NT2/D1 (cell line): ENCODE measurements around the gene AKT1.
"Not testable (repeated sequence)": the region's sequence is repeated elsewhere in the genome, so short reads cannot be mapped to it uniquely, and the experiment has no call there.

Experiments used
- DNase-seq: peaks from one replicate; pipeline ENCODE4 v3.0.0-alpha.2; 2011; ENCODE audit warnings: low read depth, low spot score
- H3K27me3 ChIP-seq: 2 replicates; pipeline ENCODE4 v1.6.0; 2011; ENCODE audit warnings: mild to moderate bottlenecking; ENCODE audit not compliant: insufficient read length, insufficient read depth
- H3K36me3 ChIP-seq: 2 replicates; pipeline ENCODE4 v1.6.1; 2011; ENCODE audit warnings: mild to moderate bottlenecking, low read length, mixed read lengths; ENCODE audit not compliant: insufficient read depth, insufficient read length
- H3K4me1 ChIP-seq: 2 replicates; pipeline ENCODE4 v1.5.1; 2011; ENCODE audit not compliant: insufficient read depth, insufficient read length
- H3K4me3 ChIP-seq: 2 replicates; pipeline ENCODE4 v1.5.1; 2011; ENCODE audit warnings: low read depth; ENCODE audit not compliant: insufficient read length
- H3K9ac ChIP-seq: 2 replicates; pipeline ENCODE4 v1.6.0; 2011; ENCODE audit warnings: low read depth; ENCODE audit not compliant: insufficient read length
- H3K9me3 ChIP-seq: 2 replicates; pipeline ENCODE4 v1.5.1; 2011; ENCODE audit warnings: mild to moderate bottlenecking, low read length; ENCODE audit not compliant: insufficient read depth
- SUZ12 ChIP-seq: IDR thresholded peaks from 2 replicates; pipeline ENCODE4 v1.6.1; 2011; ENCODE audit not compliant: insufficient read length, insufficient read depth; ENCODE audit errors: extremely low read depth
- YY1 ChIP-seq: IDR thresholded peaks from 2 replicates; pipeline ENCODE4 v1.6.1; 2011; ENCODE audit not compliant: insufficient read length, insufficient read depth
- ZNF274 ChIP-seq: IDR thresholded peaks from 2 replicates; pipeline ENCODE4 v1.6.1; 2011; ENCODE audit warnings: mild to moderate bottlenecking, low read depth, low read length

The AKT1 gene

DNA sequence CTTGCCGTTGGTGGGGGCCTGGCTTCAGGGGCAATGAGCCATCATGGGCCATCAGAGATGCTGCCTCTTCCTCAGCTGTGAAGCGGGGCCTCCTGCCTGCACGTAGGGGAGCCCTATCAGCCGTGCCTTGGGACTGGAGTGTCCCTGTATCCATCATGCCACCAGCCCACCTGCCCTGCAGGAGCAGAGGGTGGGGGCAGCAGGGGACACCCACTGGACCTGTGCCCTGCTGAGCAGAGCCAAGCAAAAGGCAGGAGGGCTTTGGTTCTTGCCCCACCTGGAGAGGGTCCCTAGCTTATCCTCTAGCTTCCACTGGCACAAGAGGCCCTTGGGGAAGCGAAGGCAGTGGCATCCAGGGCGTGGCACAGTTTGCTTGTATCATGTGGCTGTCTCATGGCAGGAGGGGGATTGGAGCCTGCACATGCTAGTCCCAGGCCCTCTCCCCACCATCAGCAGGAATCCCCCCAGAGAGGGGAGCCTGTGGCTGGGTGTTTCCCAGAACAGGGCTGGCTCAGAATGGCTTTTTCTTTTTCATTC is 61.4 kb downstream of the AKT1 start:
- no peak for DNase-seq
- H3K4me3 ChIP-seq: no peak overlapping the region
- H3K36me3 ChIP-seq: no peaks in the 10 kb centered on the region
- no peak overlapping the region for H3K9ac ChIP-seq
- H3K9me3 ChIP-seq: no peaks in the 10 kb centered on the region
- peaks cover 10% of the 10 kb centered on the region for H3K4me1 ChIP-seq
- no peak for TF ChIP-seq ZNF274
- no peak for TF ChIP-seq YY1
- no peak for TF ChIP-seq SUZ12
- H3K27me3 ChIP-seq: no peaks in the 10 kb centered on the region

DNA sequence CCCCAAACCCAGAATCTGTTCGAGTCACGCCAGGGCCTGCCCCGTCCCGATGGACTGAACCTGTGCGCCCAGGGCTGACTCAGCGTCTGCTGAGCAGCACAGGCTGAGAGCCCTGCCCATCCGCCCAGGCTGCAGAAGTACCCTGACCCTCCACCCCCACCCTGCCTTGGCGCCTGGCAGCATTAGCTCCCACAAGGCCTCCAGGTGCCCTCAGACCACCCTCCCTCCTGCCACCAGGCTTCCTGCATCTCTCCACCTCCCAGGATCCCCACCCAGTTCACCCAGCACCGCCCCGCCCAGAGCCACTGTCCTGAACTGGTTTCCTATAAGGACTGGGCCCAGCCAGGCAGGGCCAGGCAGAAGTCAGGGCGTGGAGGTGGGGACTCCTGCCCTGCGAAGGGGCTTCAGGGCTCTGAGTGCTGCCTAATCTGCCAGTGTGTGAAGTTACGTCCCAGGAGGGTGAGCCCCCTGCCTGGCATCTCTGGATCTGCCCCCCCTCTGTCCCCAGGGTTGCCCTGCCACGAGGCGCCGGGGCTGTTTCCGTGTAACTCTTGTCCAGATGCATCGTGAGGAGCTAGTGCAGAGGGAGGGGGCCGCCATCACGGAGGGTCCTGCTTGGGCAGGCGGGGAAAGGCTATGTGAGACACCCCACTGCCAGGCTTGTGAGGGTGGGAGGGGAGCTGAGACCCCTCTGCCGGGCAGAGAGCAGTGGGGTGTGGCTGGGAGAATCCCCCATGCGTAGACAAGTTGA is 62.4 kb downstream of the AKT1 start:
- Histone ChIP-seq H3K4me3 (no peak overlapping the region), H3K36me3 (no peaks in the 10 kb centered on the region), H3K9me3 (no peaks in the 10 kb centered on the region), H3K9ac (no peak overlapping the region), H3K27me3 (no peaks in the 10 kb centered on the region), H3K4me1 (peaks cover 10% of the 10 kb centered on the region)
- DNase-seq: no peak
- no peak for TF ChIP-seq ZNF274
- TF ChIP-seq SUZ12: no peak
- TF ChIP-seq YY1: no peak

DNA sequence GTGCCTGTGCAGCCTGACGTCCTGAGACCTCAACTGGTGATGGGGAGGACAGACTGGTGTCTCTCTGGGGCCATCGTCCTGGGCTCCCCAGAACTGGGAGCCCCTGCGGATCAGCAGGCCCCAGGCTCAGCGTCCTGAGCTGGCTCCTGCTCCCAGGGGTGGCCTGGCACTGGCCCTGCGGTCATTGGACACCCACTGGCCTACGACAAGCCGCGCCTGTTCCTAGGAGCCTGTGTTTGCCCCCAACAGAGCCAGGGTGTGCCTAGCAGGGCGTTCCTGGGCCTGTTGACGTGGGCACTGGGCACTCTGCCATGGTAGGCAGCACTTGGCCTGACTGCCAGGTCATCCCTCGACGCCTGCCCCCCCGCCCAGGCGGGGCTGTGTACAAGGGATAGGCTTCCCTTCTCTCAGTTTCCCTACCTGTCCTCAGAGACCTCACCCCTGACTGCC is 63.2 kb downstream of the AKT1 start:
- Histone ChIP-seq H3K27me3 (no peaks in the 10 kb centered on the region), H3K9me3 (no peaks in the 10 kb centered on the region), H3K4me3 (no peak overlapping the region), H3K36me3 (no peaks in the 10 kb centered on the region), H3K9ac (no peak overlapping the region), H3K4me1 (peaks cover 10% of the 10 kb centered on the region)
- DNase-seq: no peak
- TF ChIP-seq ZNF274 (no peak), SUZ12 (no peak), YY1 (no peak)

DNA sequence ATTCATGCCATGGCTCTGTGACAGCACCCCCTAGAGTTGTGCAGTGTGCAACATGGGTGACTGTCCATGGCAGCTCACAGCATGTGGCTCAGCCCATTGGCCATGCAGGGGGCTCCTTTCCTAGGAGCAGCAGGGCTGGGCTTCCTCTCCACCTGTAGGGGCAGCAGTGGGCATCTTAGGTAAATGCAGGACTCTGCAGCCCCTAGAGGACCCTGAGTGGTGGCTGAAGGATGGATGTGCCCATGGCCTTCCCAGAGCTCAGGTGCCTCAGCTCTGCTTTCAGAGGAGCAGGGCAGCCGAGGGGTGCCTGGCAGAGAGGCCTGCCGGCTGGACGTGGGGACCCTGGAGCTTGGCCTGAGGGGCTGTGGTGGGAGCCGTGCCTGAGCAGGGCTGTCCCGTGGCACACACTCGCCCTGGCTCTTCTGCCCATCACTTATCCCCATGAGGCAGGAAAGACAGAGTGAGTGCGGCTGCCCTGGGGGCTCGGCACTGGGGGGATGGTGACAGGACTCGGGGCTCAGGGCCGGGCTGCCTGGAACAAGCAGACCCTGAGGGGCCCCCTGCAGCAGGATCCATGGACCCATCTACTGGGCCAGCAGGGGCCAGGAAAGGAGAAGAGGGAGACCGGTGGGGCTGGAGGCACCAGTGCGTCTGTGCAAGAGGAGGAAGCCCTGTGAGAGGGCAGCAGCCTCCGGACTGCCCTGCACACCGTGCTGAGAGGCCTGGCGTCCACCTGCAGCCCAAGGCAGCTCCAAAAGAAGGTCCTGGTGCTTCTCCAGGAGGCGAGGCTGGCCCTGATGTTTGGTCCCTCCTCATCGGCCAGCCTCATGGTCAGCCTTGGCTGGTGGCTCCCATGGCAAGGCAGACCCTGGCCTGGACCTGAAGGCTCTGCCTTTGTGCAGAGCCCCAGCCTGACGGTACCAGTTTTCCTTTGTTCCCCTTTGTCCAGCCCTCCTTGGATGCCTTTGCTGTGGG is 63.9 kb downstream of the AKT1 start:
- H3K27me3 ChIP-seq: no peaks in the 10 kb centered on the region
- TF ChIP-seq YY1 (no peak), ZNF274 (no peak), SUZ12 (no peak)
- H3K9ac ChIP-seq: no peak overlapping the region
- H3K4me3 ChIP-seq: no peak overlapping the region
- no peaks in the 10 kb centered on the region for H3K36me3 ChIP-seq
- peaks cover 12% of the 10 kb centered on the region for H3K4me1 ChIP-seq
- DNase-seq: no peak
- no peaks in the 10 kb centered on the region for H3K9me3 ChIP-seq

DNA sequence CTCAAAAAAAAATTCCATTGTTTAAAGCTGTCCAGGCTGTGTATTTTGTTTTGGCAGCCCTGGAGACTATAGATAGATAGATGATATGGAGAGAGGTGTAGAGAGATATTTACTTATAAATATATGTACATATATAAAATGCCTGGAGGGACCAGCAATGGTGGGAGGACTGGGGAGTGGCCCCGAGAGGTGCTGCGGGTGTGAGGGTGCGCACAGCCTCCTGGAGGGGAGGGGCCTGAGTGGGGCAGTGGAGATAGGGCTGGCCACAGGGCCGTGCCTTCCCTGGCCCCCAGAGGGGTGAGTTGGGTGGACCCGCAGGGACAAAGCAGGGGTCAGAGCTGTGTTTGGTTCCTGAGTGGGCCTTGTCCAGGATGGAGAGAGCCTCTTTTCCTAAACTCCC is 65.1 kb downstream of the AKT1 start:
- TF ChIP-seq SUZ12: no peak
- no peak for TF ChIP-seq YY1
- TF ChIP-seq ZNF274: no peak
- Histone ChIP-seq H3K36me3 (no peaks in the 10 kb centered on the region), H3K4me1 (peaks cover 13% of the 10 kb centered on the region), H3K27me3 (no peaks in the 10 kb centered on the region), H3K9ac (no peak overlapping the region), H3K9me3 (no peaks in the 10 kb centered on the region), H3K4me3 (no peak overlapping the region)
- no peak for DNase-seq

DNA sequence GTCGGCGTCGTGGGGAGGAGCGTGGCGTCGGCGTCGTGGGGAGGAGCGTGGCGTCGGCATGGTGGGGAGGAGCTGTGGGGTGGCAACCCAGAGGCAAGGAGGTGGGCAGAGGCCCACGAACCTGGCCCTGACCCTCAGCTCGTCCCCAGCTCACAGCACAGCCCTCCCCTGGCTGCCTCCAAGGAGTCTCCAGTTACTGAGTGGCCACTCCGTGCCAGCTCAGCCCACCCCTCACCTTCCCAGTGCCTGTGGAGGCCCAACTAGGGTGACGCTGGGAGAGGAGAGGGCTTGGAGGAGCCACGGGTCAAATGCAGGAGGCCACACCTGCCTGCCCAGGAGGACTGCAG is 65.7 kb downstream of the AKT1 start:
- H3K4me3 ChIP-seq: no peak overlapping the region
- TF ChIP-seq YY1 (no peak), ZNF274 (no peak), SUZ12 (no peak)

DNA sequence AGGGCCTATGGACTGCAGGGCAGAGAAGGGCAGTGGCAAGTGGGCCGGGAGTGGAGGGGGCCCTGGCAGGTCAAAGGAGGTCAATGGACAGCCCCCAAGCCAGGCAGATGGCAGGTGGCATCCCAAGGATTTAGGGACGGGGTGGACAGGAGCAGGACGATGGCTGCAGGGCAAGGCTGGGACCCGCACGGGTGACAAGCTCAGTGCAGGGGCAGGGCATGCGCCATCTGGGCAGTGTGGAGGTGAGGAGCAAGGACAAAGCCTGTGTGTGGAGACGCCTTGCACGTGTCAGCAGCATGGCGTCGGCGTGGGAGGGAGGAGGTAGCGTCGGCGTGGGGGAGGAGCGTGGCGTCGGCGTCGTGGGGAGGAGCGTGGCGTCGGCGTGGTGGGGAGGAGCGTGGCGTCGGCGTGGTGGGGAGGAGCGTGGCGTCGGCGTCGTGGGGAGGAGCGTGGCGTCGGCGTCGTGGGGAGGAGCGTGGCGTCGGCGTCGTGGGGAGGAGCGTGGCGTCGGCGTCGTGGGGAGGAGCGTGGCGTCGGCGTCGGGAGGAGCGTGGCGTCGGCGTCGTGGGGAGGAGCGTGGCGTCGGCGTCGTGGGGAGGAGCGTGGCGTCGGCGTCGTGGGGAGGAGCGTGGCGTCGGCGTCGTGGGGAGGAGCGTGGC is 66.2 kb downstream of the AKT1 start:
- H3K9me3 ChIP-seq, H3K9ac ChIP-seq, H3K27me3 ChIP-seq, DNase-seq, H3K4me3 ChIP-seq, H3K36me3 ChIP-seq: not testable (repeated sequence)
- peaks cover 12% of the 10 kb centered on the region for H3K4me1 ChIP-seq

More for the DNA sequence above, 65.7 kb downstream of the AKT1 start:
- Histone ChIP-seq H3K4me1 (peaks cover 12% of the 10 kb centered on the region), H3K36me3 (no peaks in the 10 kb centered on the region), H3K9me3 (no peaks in the 10 kb centered on the region), H3K27me3 (no peaks in the 10 kb centered on the region), H3K9ac (no peak overlapping the region)
- DNase-seq: no peak
